ENCODE results near the gene TLE2. TPM values are rescaled to one million over a fixed set of nuclear protein-coding genes. Genes with fewer than 3 reads are reported as not detected.
A peak's percentile ranks its signal among the peaks of the same experiment; 100 is the strongest.

TLE2 gene
- total RNA-seq, 1 donor from 2014 or later: 23.3 TPM

GRCh38 chr19:2984215-2984528 lies 44.9 kb downstream of the TLE2 start:
- Histone ChIP-seq H3K36me3 (ENCODE audit: control insufficient read depth, insufficient read depth, low read length) (no peaks in the 10 kb centered on the region), H3K27me3 (ENCODE audit: control insufficient read depth, insufficient read depth, low read length) (peaks cover 30% of the 10 kb centered on the region), H3K4me3 (ENCODE audit: low read depth, low read length) (peak overlapping the region; percentile 1)
- no peak for DNase-seq (ENCODE audit: low read depth)
- no peak for TF ChIP-seq CTCF (IDR thresholded peaks at IDR 0.05; ENCODE audit: insufficient read depth, low read length, poor library complexity, severe bottlenecking)

- TF ChIP-seq CTCF (IDR thresholded peaks at IDR 0.05; ENCODE audit: insufficient read depth, low read length, poor library complexity, severe bottlenecking): no peak
- Histone ChIP-seq H3K27me3 (ENCODE audit: control insufficient read depth, insufficient read depth, low read length) (peaks cover 30% of the 10 kb centered on the region), H3K4me3 (ENCODE audit: low read depth, low read length) (peak overlapping the region; percentile 1), H3K36me3 (ENCODE audit: control insufficient read depth, insufficient read depth, low read length) (no peaks in the 10 kb centered on the region)
- DNase-seq (ENCODE audit: low read depth): peak; percentile 42
Measured at GRCh38 chr19:2983351-2984214, 45.5 kb downstream of the TLE2 start.

GRCh38 chr19:2982983-2983350 lies 46.1 kb downstream of the TLE2 start:
- H3K27me3 ChIP-seq (ENCODE audit: control insufficient read depth, insufficient read depth, low read length): peaks cover 28% of the 10 kb centered on the region
- DNase-seq (ENCODE audit: low read depth): no peak
- no peaks in the 10 kb centered on the region for H3K36me3 ChIP-seq (ENCODE audit: control insufficient read depth, insufficient read depth, low read length)
- no peak for TF ChIP-seq CTCF (IDR thresholded peaks at IDR 0.05; ENCODE audit: insufficient read depth, low read length, poor library complexity, severe bottlenecking)
- no peak overlapping the region for H3K4me3 ChIP-seq (ENCODE audit: low read depth, low read length)

- no peak for TF ChIP-seq CTCF (IDR thresholded peaks at IDR 0.05; ENCODE audit: insufficient read depth, low read length, poor library complexity, severe bottlenecking)
- no peak overlapping the region for H3K4me3 ChIP-seq (ENCODE audit: low read depth, low read length)
- H3K36me3 ChIP-seq (ENCODE audit: control insufficient read depth, insufficient read depth, low read length): no peaks in the 10 kb centered on the region
Measured at GRCh38 chr19:2982561-2982960, 46.5 kb downstream of the TLE2 start.

GRCh38 chr19:2981898-2982297 lies 47.2 kb downstream of the TLE2 start:
- H3K4me3 ChIP-seq (ENCODE audit: low read depth, low read length): no peak overlapping the region
- TF ChIP-seq CTCF (IDR thresholded peaks at IDR 0.05; ENCODE audit: insufficient read depth, low read length, poor library complexity, severe bottlenecking): no peak
- no peaks in the 10 kb centered on the region for H3K36me3 ChIP-seq (ENCODE audit: control insufficient read depth, insufficient read depth, low read length)
- peaks cover 17% of the 10 kb centered on the region for H3K27me3 ChIP-seq (ENCODE audit: control insufficient read depth, insufficient read depth, low read length)
- DNase-seq (ENCODE audit: low read depth): no peak

More at GRCh38 chr19:2982561-2982960, 46.5 kb downstream of the TLE2 start:
- DNase-seq (ENCODE audit: low read depth): no peak
- H3K27me3 ChIP-seq (ENCODE audit: control insufficient read depth, insufficient read depth, low read length): peaks cover 24% of the 10 kb centered on the region

- no peaks in the 10 kb centered on the region for H3K36me3 ChIP-seq (ENCODE audit: control insufficient read depth, insufficient read depth, low read length)
- no peak overlapping the region for H3K4me3 ChIP-seq (ENCODE audit: low read depth, low read length)
- peaks cover 16% of the 10 kb centered on the region for H3K27me3 ChIP-seq (ENCODE audit: control insufficient read depth, insufficient read depth, low read length)
- DNase-seq (ENCODE audit: low read depth): no peak
- no peak for TF ChIP-seq CTCF (IDR thresholded peaks at IDR 0.05; ENCODE audit: insufficient read depth, low read length, poor library complexity, severe bottlenecking)
Measured at GRCh38 chr19:2978772-2979171, 50.3 kb downstream of the TLE2 start.

Measured in kidney epithelial cell (primary cell).